GOT3 (cell line): Measurements from ENCODE around the gene UGT1A7.

Experiments used
- DNase-seq: peaks from one replicate; lab custom pipeline; 2025; ENCODE audit warnings: mixed read lengths; lab: John Stamatoyannopoulos, UW

The UGT1A7 gene

GRCh38 chr2:233817995-233818638 is 136.4 kb downstream of the UGT1A7 start:
- no peak for DNase-seq

- no peak for DNase-seq
Observed at GRCh38 chr2:233818639-233819621, 137.2 kb downstream of the UGT1A7 start.

GRCh38 chr2:233819884-233820773 is 138.4 kb downstream of the UGT1A7 start:
- DNase-seq: no peak

- no peak for DNase-seq
Observed at GRCh38 chr2:233820774-233821105, 139.0 kb downstream of the UGT1A7 start.

- DNase-seq: no peak
Observed at GRCh38 chr2:233821196-233821595, 139.5 kb downstream of the UGT1A7 start.

GRCh38 chr2:233821709-233822100 is 140.0 kb downstream of the UGT1A7 start:
- DNase-seq: no peak

GRCh38 chr2:233822101-233822771 is 140.5 kb downstream of the UGT1A7 start:
- no peak for DNase-seq
